Activated CD4-positive, alpha-beta T cell treated with anti-CD3 and anti-CD28 coated beads for 36 hours (primary cell): ENCODE measurements around the gene NOCT. TPM values are rescaled to one million over a fixed set of nuclear protein-coding genes. Genes with fewer than 3 reads are reported as not detected.
"Not testable (repeated sequence)": the region's sequence is repeated elsewhere in the genome, so short reads cannot be mapped to it uniquely, and the experiment has no call there.

Experiments used
- ATAC-seq: fragments of 200-7000 bp; cut with Tn5 transposase; one replicate; pipeline ENCODE4 v1.10.0; 2021; ENCODE audit warnings: mild to moderate bottlenecking, moderate library complexity
- CTCF ChIA-PET: fragments of 350-600 bp; sonication (Branson Sonifier 250); formaldehyde crosslinking; loops from one replicate; lab custom pipeline; 2021; ENCODE audit warnings: antibody characterized with exemption; lab: Charles Lee
- POLR2A ChIA-PET: fragments of 350-600 bp; sonication (Branson Sonifier 250); formaldehyde crosslinking; loops from one replicate; lab custom pipeline; 2021; ENCODE audit warnings: antibody characterized with exemption, inconsistent platforms; lab: Charles Lee
- DNase-seq: peaks from one replicate; pipeline ENCODE4 v3.0.0-alpha.2; 2020
- H3K27ac Mint-ChIP-seq: one replicate; pipeline ENCODE4 v1.8.0; 2021; ENCODE audit warnings: mixed read lengths
- H3K27me3 Mint-ChIP-seq: one replicate; pipeline ENCODE4 v1.8.0; 2021; ENCODE audit warnings: mixed read lengths
- H3K36me3 Mint-ChIP-seq: one replicate; pipeline ENCODE4 v1.8.0; 2021; ENCODE audit warnings: low read depth, mixed read lengths
- H3K4me1 Mint-ChIP-seq: one replicate; pipeline ENCODE4 v1.8.0; 2021; ENCODE audit warnings: mixed read lengths
- H3K4me3 Mint-ChIP-seq: one replicate; pipeline ENCODE4 v1.8.0; 2021; ENCODE audit warnings: mild to moderate bottlenecking, moderate library complexity, mixed read lengths
- H3K9me3 Mint-ChIP-seq: one replicate; pipeline ENCODE4 v1.8.0; 2021; ENCODE audit warnings: low read depth, mixed read lengths
- intact Hi-C, 2 experiments: fragments of 100-400 bp; cut with DNase I in 1 of 2; cut with micrococcal nuclease in 1 of 2; formaldehyde crosslinking; loops; one replicate each; pipeline versions ENCODE4 v1.14.2 to v1.15.1; 2022 to 2024; cut with DNase I, micrococcal nuclease
- total RNA-seq, 2 experiments: library from RNA; stranded (reverse); gene quantifications; one replicate each; pipeline ENCODE4 v1.2.3, GENCODE V29; 2021

NOCT gene
- total RNA-seq, 2 experiments from 2014 or later: 16.5 to 20.5 TPM

- no peak for ATAC-seq
- ChIA-PET CTCF (interaction anchor here (0.9 kb wide), 1 partner anchor 11 kb away, joined by 3 read pairs; no protein-coding TSS in a partner anchor), POLR2A (no interaction called here)
Measured at GRCh38 chr4:139024686-139025085, 9.1 kb downstream of the NOCT start.

GRCh38 chr4:139025841-139026240, 10.3 kb downstream of the NOCT start:
- ChIA-PET POLR2A (no interaction called here), CTCF (interaction anchor here (1.1 to 1.2 kb wide), 2 partner anchors 27 to 52 kb away, joined by 3 to 4 read pairs; no protein-coding TSS in a partner anchor)
- Mint-ChIP-seq H3K27ac (no peak overlapping the region), H3K4me3 (no peak overlapping the region), H3K9me3 (no peaks in the 10 kb centered on the region), H3K36me3 (peaks cover 12% of the 10 kb centered on the region), H3K27me3 (no peaks in the 10 kb centered on the region), H3K4me1 (peaks cover 7% of the 10 kb centered on the region)
- no peak for DNase-seq
- intact Hi-C loops: no loop called here
- ATAC-seq: no peak

More at GRCh38 chr4:139024686-139025085, 9.1 kb downstream of the NOCT start:
- H3K36me3 Mint-ChIP-seq: peaks cover 15% of the 10 kb centered on the region
- H3K27ac Mint-ChIP-seq: no peak overlapping the region
- no peaks in the 10 kb centered on the region for H3K27me3 Mint-ChIP-seq
- H3K4me3 Mint-ChIP-seq: no peak overlapping the region
- H3K4me1 Mint-ChIP-seq: peaks cover 11% of the 10 kb centered on the region
- no peak for DNase-seq
- no peaks in the 10 kb centered on the region for H3K9me3 Mint-ChIP-seq
- intact Hi-C loops: no loop called here

- H3K27me3 Mint-ChIP-seq: no peaks in the 10 kb centered on the region
- ATAC-seq (no peak), DNase-seq (no peak)
- no peak overlapping the region for H3K4me3 Mint-ChIP-seq
- peaks cover 10% of the 10 kb centered on the region for H3K36me3 Mint-ChIP-seq
- no peak overlapping the region for H3K27ac Mint-ChIP-seq
- intact Hi-C loops: no loop called here
- peaks cover 5% of the 10 kb centered on the region for H3K4me1 Mint-ChIP-seq
- ChIA-PET CTCF (interaction anchor here (0.5 to 4.5 kb wide), 8 partner anchors 8 to 268 kb away, joined by 3 to 45 read pairs (median 5); partner anchors contain the start of gene NOCT), POLR2A (interaction anchor here (1.7 kb wide), 1 partner anchor 9 kb away, joined by 5 read pairs; no protein-coding TSS in a partner anchor)
- no peaks in the 10 kb centered on the region for H3K9me3 Mint-ChIP-seq
Measured at GRCh38 chr4:139027776-139028175, 12.2 kb downstream of the NOCT start.

GRCh38 chr4:139028191-139028661, 12.6 kb downstream of the NOCT start:
- DNase-seq (no peak), ATAC-seq (no peak)
- Mint-ChIP-seq H3K9me3 (no peaks in the 10 kb centered on the region), H3K4me1 (peaks cover 5% of the 10 kb centered on the region), H3K27ac (peak overlapping the region; percentile 10), H3K36me3 (peaks cover 10% of the 10 kb centered on the region), H3K27me3 (no peaks in the 10 kb centered on the region), H3K4me3 (no peak overlapping the region)
- CTCF ChIA-PET: interaction anchor here (0.5 to 4.5 kb wide), 11 partner anchors 8 to 268 kb away, joined by 3 to 45 read pairs (median 4); partner anchors contain the start of gene NOCT
- intact Hi-C loops: no loop called here
- POLR2A ChIA-PET: interaction anchor here (1.7 kb wide), 1 partner anchor 9 kb away, joined by 5 read pairs; no protein-coding TSS in a partner anchor

GRCh38 chr4:139029866-139030363, 14.3 kb downstream of the NOCT start:
- not testable (repeated sequence) for H3K27me3 Mint-ChIP-seq, H3K9me3 Mint-ChIP-seq, H3K4me3 Mint-ChIP-seq, H3K27ac Mint-ChIP-seq, ATAC-seq, DNase-seq, H3K4me1 Mint-ChIP-seq
- peaks cover 13% of the 10 kb centered on the region for H3K36me3 Mint-ChIP-seq
- ChIA-PET CTCF (interaction anchor here (0.6 to 4.5 kb wide), 57 partner anchors 9 to 574 kb away, joined by 3 to 45 read pairs (median 4); partner anchors contain the start of genes NAA15, NDUFC1 and NOCT), POLR2A (interaction anchor here (0.7 to 1.0 kb wide), 3 partner anchors 11 to 266 kb away, joined by 3 to 4 read pairs (median 3); no protein-coding TSS in a partner anchor)
- intact Hi-C loops: loop anchor here (1.0 to 5.0 kb wide), 8 partner anchors 53 to 622 kb away; partner anchors contain the start of gene ELF2 (in 1 of the 2)

- peaks cover 8% of the 10 kb centered on the region for H3K4me1 Mint-ChIP-seq
- H3K36me3 Mint-ChIP-seq: peaks cover 17% of the 10 kb centered on the region
- peak overlapping the region; percentile 3 for H3K27ac Mint-ChIP-seq
Measured at GRCh38 chr4:139030614-139031235, 15.1 kb downstream of the NOCT start.

GRCh38 chr4:139035650-139036049, 20.1 kb downstream of the NOCT start:
- Mint-ChIP-seq H3K36me3 (peaks cover 28% of the 10 kb centered on the region), H3K27ac (no peak overlapping the region), H3K9me3 (no peaks in the 10 kb centered on the region), H3K4me1 (peaks cover 5% of the 10 kb centered on the region), H3K27me3 (no peaks in the 10 kb centered on the region), H3K4me3 (no peak overlapping the region)
- no peak for ATAC-seq
- POLR2A ChIA-PET: interaction anchor here (0.8 kb wide), 1 partner anchor 21 kb away, joined by 3 read pairs; no protein-coding TSS in a partner anchor
- no peak for DNase-seq
- CTCF ChIA-PET: interaction anchor here (2.2 kb wide), 1 partner anchor 8 kb away, joined by 6 read pairs; no protein-coding TSS in a partner anchor
- intact Hi-C loops: no loop called here

More at GRCh38 chr4:139030614-139031235, 15.1 kb downstream of the NOCT start:
- ATAC-seq (peak; percentile 76), DNase-seq (peak; percentile 83)
- Mint-ChIP-seq H3K27me3 (no peaks in the 10 kb centered on the region), H3K4me3 (no peak overlapping the region), H3K9me3 (no peaks in the 10 kb centered on the region)
- POLR2A ChIA-PET: interaction anchor here (0.5 to 1.0 kb wide), 6 partner anchors 12 to 847 kb away, joined by 3 to 14 read pairs (median 4); no protein-coding TSS in a partner anchor
- intact Hi-C loops: loop anchor here (1.0 to 5.0 kb wide), 8 partner anchors 52 to 622 kb away; partner anchors contain the start of gene ELF2 (in 1 of the 2)
- CTCF ChIA-PET: interaction anchor here (0.6 to 4.5 kb wide), 57 partner anchors 8 to 573 kb away, joined by 3 to 45 read pairs (median 4); partner anchors contain the start of genes NAA15, NDUFC1 and NOCT

- no peak for DNase-seq
- H3K27me3 Mint-ChIP-seq: no peaks in the 10 kb centered on the region
- intact Hi-C loops: no loop called here
- H3K4me3 Mint-ChIP-seq: no peak overlapping the region
- peaks cover 28% of the 10 kb centered on the region for H3K36me3 Mint-ChIP-seq
- H3K4me1 Mint-ChIP-seq: peaks cover 5% of the 10 kb centered on the region
- no peaks in the 10 kb centered on the region for H3K9me3 Mint-ChIP-seq
- ATAC-seq: no peak
- H3K27ac Mint-ChIP-seq: no peak overlapping the region
- ChIA-PET CTCF (interaction anchor here (2.2 kb wide), 1 partner anchor 10 kb away, joined by 6 read pairs; no protein-coding TSS in a partner anchor), POLR2A (no interaction called here)
Measured at GRCh38 chr4:139036885-139037284, 21.3 kb downstream of the NOCT start.

- H3K36me3 Mint-ChIP-seq: peaks cover 34% of the 10 kb centered on the region
- H3K9me3 Mint-ChIP-seq: no peaks in the 10 kb centered on the region
- no peak overlapping the region for H3K4me3 Mint-ChIP-seq
- H3K27me3 Mint-ChIP-seq: no peaks in the 10 kb centered on the region
- CTCF ChIA-PET: interaction anchor here (0.7 to 1.8 kb wide), 2 partner anchors 9 to 1320 kb away, joined by 3 to 15 read pairs; no protein-coding TSS in a partner anchor
- DNase-seq: no peak
- ATAC-seq: no peak
- no peak overlapping the region for H3K27ac Mint-ChIP-seq
- intact Hi-C loops: no loop called here
- POLR2A ChIA-PET: no interaction called here
- H3K4me1 Mint-ChIP-seq: peaks cover 5% of the 10 kb centered on the region
Measured at GRCh38 chr4:139038874-139039443, 23.4 kb downstream of the NOCT start.

GRCh38 chr4:139042981-139043460, 27.4 kb downstream of the NOCT start:
- DNase-seq (no peak), ATAC-seq (no peak)
- ChIA-PET POLR2A (interaction anchor here (0.5 kb wide), 1 partner anchor 15 kb away, joined by 14 read pairs; no protein-coding TSS in a partner anchor), CTCF (interaction anchor here (0.6 to 3.8 kb wide), 5 partner anchors 9 to 179 kb away, joined by 3 to 26 read pairs (median 4); no protein-coding TSS in a partner anchor)
- Mint-ChIP-seq H3K27me3 (no peaks in the 10 kb centered on the region), H3K36me3 (peaks cover 38% of the 10 kb centered on the region), H3K4me1 (peaks cover 2% of the 10 kb centered on the region), H3K9me3 (no peaks in the 10 kb centered on the region), H3K27ac (no peak overlapping the region), H3K4me3 (no peak overlapping the region)
- intact Hi-C loops: no loop called here
